ENCODE data around the gene RNU5B-1. TPM values are rescaled to one million over a fixed set of nuclear protein-coding genes. Genes with fewer than 3 reads are reported as not detected.
"Not testable (repeated sequence)": the region's sequence is repeated elsewhere in the genome, so short reads cannot be mapped to it uniquely, and the experiment has no call there.

RNU5B-1 gene
- 10 to 100 TPM in 1 of 2 experiments, not detected in 1; 12.9 TPM for total RNA-seq

GRCh38 chr15:65304381-65305149 lies at the start of gene RNU5B-1:
TSS of gene RNU5B-1 (plus strand) at chr15:65304677.
- H3K4me1 Mint-ChIP-seq: peaks cover 37% of the 10 kb centered on the region
- POLR2A ChIA-PET: interaction anchor here (0.5 to 5.1 kb wide), 97 partner anchors 9 to 1801 kb away, joined by 3 to 166 read pairs (median 4); partner anchors contain the start of genes CLPX, DENND4A, DPP8 and HACD3
- H3K4me3 Mint-ChIP-seq: peak within 1 kb of the TSS; percentile 94
- peaks cover 5% of the 10 kb centered on the region for H3K36me3 Mint-ChIP-seq (ENCODE audit: low read depth)
- CTCF ChIA-PET: interaction anchor here (0.5 to 2.3 kb wide), 7 partner anchors 14 to 569 kb away, joined by 3 to 9 read pairs (median 4); partner anchors contain the start of gene PARP16
- no peaks in the 10 kb centered on the region for H3K9me3 Mint-ChIP-seq
- peaks cover 2% of the 10 kb centered on the region for H3K27me3 Mint-ChIP-seq
- DNase-seq: peak; percentile 86
- H3K27ac Mint-ChIP-seq: peak within 1 kb of the TSS; percentile 90

GRCh38 chr15:65254758-65255157 lies 49.7 kb upstream of the RNU5B-1 start:
- Mint-ChIP-seq H3K27ac (no peak overlapping the region), H3K36me3 (ENCODE audit: low read depth) (peaks cover 20% of the 10 kb centered on the region), H3K27me3 (no peaks in the 10 kb centered on the region), H3K4me3 (no peak overlapping the region), H3K4me1 (peaks cover under 1% of the 10 kb centered on the region), H3K9me3 (no peaks in the 10 kb centered on the region)
- CTCF ChIA-PET: no interaction called here
- no peak for DNase-seq
- POLR2A ChIA-PET: no interaction called here

DNA sequence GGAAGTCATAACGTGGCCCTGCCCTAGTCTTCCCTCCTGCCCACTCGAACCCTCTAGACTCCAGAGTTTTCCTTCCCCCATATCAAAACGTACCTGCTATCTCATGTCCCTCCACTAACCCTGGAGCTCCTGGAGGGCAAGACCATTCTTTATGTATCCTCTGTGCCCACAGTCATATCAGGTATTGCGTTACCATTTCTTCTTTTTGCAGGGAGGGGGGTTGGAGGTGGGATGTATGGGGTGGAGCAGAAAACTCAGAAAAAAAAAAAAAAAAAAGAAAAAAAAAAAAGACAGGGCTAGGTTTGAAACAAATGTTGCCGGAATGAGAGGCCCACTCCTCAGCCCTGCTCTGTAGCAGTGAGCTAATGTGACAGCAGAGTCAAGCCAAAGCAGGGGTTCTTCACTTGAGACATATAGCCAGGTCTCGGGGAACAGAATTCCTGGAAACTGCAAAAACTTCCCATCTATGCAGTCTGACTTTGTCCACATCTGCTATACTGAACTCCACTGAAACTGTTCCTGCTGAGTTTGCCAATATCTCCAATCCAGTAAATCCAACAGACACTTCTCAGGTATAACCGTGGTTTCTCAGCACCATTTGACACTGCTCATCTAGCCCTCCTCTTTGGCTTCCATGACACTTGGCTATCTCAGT lies 48.9 kb upstream of the RNU5B-1 start:
- Mint-ChIP-seq H3K4me1 (no peaks in the 10 kb centered on the region), H3K4me3 (no peak overlapping the region), H3K9me3 (no peaks in the 10 kb centered on the region), H3K36me3 (ENCODE audit: low read depth) (peaks cover 25% of the 10 kb centered on the region), H3K27ac (no peak overlapping the region), H3K27me3 (no peaks in the 10 kb centered on the region)
- no peak for DNase-seq
- CTCF ChIA-PET: no interaction called here
- POLR2A ChIA-PET: no interaction called here

- Mint-ChIP-seq H3K36me3 (ENCODE audit: low read depth) (peaks cover 36% of the 10 kb centered on the region), H3K4me3 (no peak overlapping the region), H3K27me3 (no peaks in the 10 kb centered on the region), H3K27ac (no peak overlapping the region), H3K4me1 (no peaks in the 10 kb centered on the region), H3K9me3 (no peaks in the 10 kb centered on the region)
- no peak for DNase-seq
- ChIA-PET CTCF (no interaction called here), POLR2A (no interaction called here)
Measured at GRCh38 chr15:65258375-65259262, 45.9 kb upstream of the RNU5B-1 start.

- Mint-ChIP-seq H3K4me3 (no peak overlapping the region), H3K27me3 (no peaks in the 10 kb centered on the region), H3K9me3 (no peaks in the 10 kb centered on the region), H3K36me3 (ENCODE audit: low read depth) (peaks cover 36% of the 10 kb centered on the region), H3K4me1 (no peaks in the 10 kb centered on the region), H3K27ac (no peak overlapping the region)
- CTCF ChIA-PET: no interaction called here
- DNase-seq: no peak
- POLR2A ChIA-PET: no interaction called here
Measured at GRCh38 chr15:65259367-65259797, 45.1 kb upstream of the RNU5B-1 start.

GRCh38 chr15:65260968-65261367 lies 43.5 kb upstream of the RNU5B-1 start:
- POLR2A ChIA-PET: no interaction called here
- Mint-ChIP-seq H3K27me3 (no peaks in the 10 kb centered on the region), H3K36me3 (ENCODE audit: low read depth) (peaks cover 36% of the 10 kb centered on the region), H3K27ac (no peak overlapping the region), H3K9me3 (no peaks in the 10 kb centered on the region), H3K4me1 (no peaks in the 10 kb centered on the region), H3K4me3 (no peak overlapping the region)
- no peak for DNase-seq
- CTCF ChIA-PET: no interaction called here

GRCh38 chr15:65263313-65263712 lies 41.2 kb upstream of the RNU5B-1 start:
- Mint-ChIP-seq H3K4me3 (no peak overlapping the region), H3K36me3 (ENCODE audit: low read depth) (peaks cover 28% of the 10 kb centered on the region), H3K4me1 (no peaks in the 10 kb centered on the region), H3K9me3 (no peaks in the 10 kb centered on the region), H3K27me3 (no peaks in the 10 kb centered on the region), H3K27ac (no peak overlapping the region)
- CTCF ChIA-PET: no interaction called here
- DNase-seq: no peak
- POLR2A ChIA-PET: no interaction called here

GRCh38 chr15:65264863-65265430 lies 39.5 kb upstream of the RNU5B-1 start:
- ChIA-PET POLR2A (interaction anchor here (0.6 to 2.4 kb wide), 3 partner anchors 21 to 131 kb away, joined by 3 to 9 read pairs (median 3); partner anchors contain the start of genes PARP16 and RNU5B-1), CTCF (no interaction called here)
- Mint-ChIP-seq H3K36me3 (ENCODE audit: low read depth) (peaks cover 20% of the 10 kb centered on the region), H3K4me3 (no peak overlapping the region), H3K27me3 (no peaks in the 10 kb centered on the region), H3K9me3 (no peaks in the 10 kb centered on the region), H3K27ac (no peak overlapping the region), H3K4me1 (no peaks in the 10 kb centered on the region)
- DNase-seq: no peak

DNA sequence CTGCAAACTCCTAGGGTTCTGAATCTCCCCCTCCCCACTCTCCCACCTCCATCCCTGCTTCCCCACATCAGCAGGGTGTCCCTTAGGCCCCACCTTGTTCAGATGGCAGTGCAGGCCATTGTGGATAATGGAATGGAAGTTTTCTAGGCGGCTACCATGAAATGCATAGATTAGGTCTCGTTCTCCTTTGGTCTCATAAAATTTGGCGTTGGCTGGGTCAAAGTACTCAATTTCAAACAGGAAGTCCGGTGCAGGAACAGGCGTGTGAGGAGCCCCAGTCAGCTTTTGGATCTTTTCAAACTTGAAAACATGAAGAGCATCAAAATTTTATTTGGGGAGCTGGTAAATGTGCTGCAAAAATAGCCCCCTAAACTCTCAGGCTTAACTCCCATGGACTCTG lies 38.0 kb upstream of the RNU5B-1 start:
- H3K4me3 Mint-ChIP-seq: no peak overlapping the region
- ChIA-PET POLR2A (interaction anchor here (1.5 kb wide), 1 partner anchor 38 kb away, joined by 3 read pairs; the partner anchor contains the start of gene RNU5B-1), CTCF (no interaction called here)
- DNase-seq: no peak
- H3K36me3 Mint-ChIP-seq (ENCODE audit: low read depth): peaks cover 11% of the 10 kb centered on the region
- no peaks in the 10 kb centered on the region for H3K4me1 Mint-ChIP-seq
- H3K27me3 Mint-ChIP-seq: no peaks in the 10 kb centered on the region
- no peak overlapping the region for H3K27ac Mint-ChIP-seq
- H3K9me3 Mint-ChIP-seq: no peaks in the 10 kb centered on the region

DNA sequence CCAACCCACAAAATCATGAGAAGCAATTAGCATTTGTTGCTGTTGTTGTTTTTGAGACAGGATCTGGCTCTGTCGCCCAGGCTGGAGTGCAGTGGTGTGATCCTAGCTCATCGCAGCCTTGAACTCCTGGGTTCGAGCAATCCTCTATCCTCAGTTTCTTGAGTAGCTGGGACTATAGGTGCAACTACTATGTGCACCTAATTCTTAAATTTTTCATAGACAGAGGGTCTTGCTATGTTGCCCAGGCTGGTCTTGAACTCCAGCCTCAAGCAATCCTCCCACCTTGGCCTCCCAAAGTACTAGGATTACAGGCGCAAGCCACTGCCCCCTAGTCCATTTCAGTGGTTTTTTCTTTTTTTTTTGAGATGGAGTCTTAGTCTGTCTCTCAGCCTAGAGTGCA lies 36.1 kb upstream of the RNU5B-1 start:
- Mint-ChIP-seq H3K9me3 (no peaks in the 10 kb centered on the region), H3K4me3 (no peak overlapping the region), H3K36me3 (ENCODE audit: low read depth) (peaks cover 6% of the 10 kb centered on the region), H3K4me1 (no peaks in the 10 kb centered on the region), H3K27ac (no peak overlapping the region), H3K27me3 (no peaks in the 10 kb centered on the region)
- no peak for DNase-seq
- ChIA-PET POLR2A (no interaction called here), CTCF (no interaction called here)

GRCh38 chr15:65270811-65271545 lies 33.5 kb upstream of the RNU5B-1 start:
- H3K27ac Mint-ChIP-seq; H3K4me1 Mint-ChIP-seq; H3K4me3 Mint-ChIP-seq; DNase-seq; H3K9me3 Mint-ChIP-seq; H3K27me3 Mint-ChIP-seq; H3K36me3 Mint-ChIP-seq (ENCODE audit: low read depth): not testable (repeated sequence)
- ChIA-PET CTCF (interaction anchor here (1.7 to 3.5 kb wide), 2 partner anchors 10 to 15 kb away, joined by 6 to 20 read pairs; partner anchors contain the start of gene PARP16), POLR2A (interaction anchor here (1.1 to 2.4 kb wide), 2 partner anchors 15 to 86 kb away, joined by 4 to 6 read pairs; partner anchors contain the start of genes CLPX and PARP16)

GRCh38 chr15:65275104-65275727 lies 29.3 kb upstream of the RNU5B-1 start:
- DNase-seq: no peak
- Mint-ChIP-seq H3K4me3 (no peak overlapping the region), H3K36me3 (ENCODE audit: low read depth) (no peaks in the 10 kb centered on the region), H3K9me3 (no peaks in the 10 kb centered on the region), H3K27me3 (no peaks in the 10 kb centered on the region), H3K27ac (no peak overlapping the region), H3K4me1 (peaks cover 15% of the 10 kb centered on the region)
- CTCF ChIA-PET: interaction anchor here (0.6 to 1.0 kb wide), 2 partner anchors 10 to 81 kb away, joined by 3 to 6 read pairs; partner anchors contain the start of gene PARP16
- POLR2A ChIA-PET: interaction anchor here (0.9 to 2.6 kb wide), 4 partner anchors 11 to 94 kb away, joined by 3 to 13 read pairs (median 4); partner anchors contain the start of gene PARP16

Data from activated CD4-positive, alpha-beta memory T cell treated with anti-CD3 and anti-CD28 coated beads, Interleukin-2, amount 10 ng/mL, durations not matched to agents 7 days and 5 days (primary cell).